ENCODE results near the gene CPSF7.
"Not testable (repeated sequence)": the region's sequence is repeated elsewhere in the genome, so short reads cannot be mapped to it uniquely, and the experiment has no call there.

Gene CPSF7

GRCh38 chr11:61429691-61430582 lies at the start of gene CPSF7, which contains the start of gene SDHAF2:
Gene CPSF7, minus strand, starts transcription at chr11:61429975. Its CDS starts 740 bp downstream, at chr11:61429235.
Gene SDHAF2, plus strand, starts transcription at chr11:61430124. Its CDS starts 23 bp downstream, at chr11:61430147.
- DNase-seq (ENCODE audit: low spot score): peak; percentile 93

GRCh38 chr11:61477727-61478148 lies 48.0 kb upstream of the CPSF7 start:
- DNase-seq (ENCODE audit: low spot score): peak; percentile 53

GRCh38 chr11:61477126-61477525 lies 47.4 kb upstream of the CPSF7 start:
- no peak for DNase-seq (ENCODE audit: low spot score)

- no peak for DNase-seq (ENCODE audit: low spot score)
These were observed 46.6 kb upstream of the CPSF7 start for GRCh38 chr11:61476371-61476770.

- no peak for DNase-seq (ENCODE audit: low spot score)
These were observed 45.7 kb upstream of the CPSF7 start for GRCh38 chr11:61475433-61475832.

GRCh38 chr11:61474013-61474643 lies 44.4 kb upstream of the CPSF7 start:
- DNase-seq (ENCODE audit: low spot score): no peak

- DNase-seq (ENCODE audit: low spot score): no peak
These were observed 43.7 kb upstream of the CPSF7 start for GRCh38 chr11:61473370-61474012.

GRCh38 chr11:61472868-61473267 lies 43.1 kb upstream of the CPSF7 start:
- no peak for DNase-seq (ENCODE audit: low spot score)

GRCh38 chr11:61472282-61472681 lies 42.5 kb upstream of the CPSF7 start:
- no peak for DNase-seq (ENCODE audit: low spot score)

- DNase-seq (ENCODE audit: low spot score): no peak
These were observed 38.2 kb upstream of the CPSF7 start for GRCh38 chr11:61468002-61468401.

- not testable (repeated sequence) for DNase-seq (ENCODE audit: low spot score)
These were observed 37.8 kb upstream of the CPSF7 start for GRCh38 chr11:61467602-61468001.

GRCh38 chr11:61460986-61461385 lies 31.2 kb upstream of the CPSF7 start:
- DNase-seq (ENCODE audit: low spot score): no peak

GRCh38 chr11:61460474-61460881 lies 30.7 kb upstream of the CPSF7 start:
- no peak for DNase-seq (ENCODE audit: low spot score)

- DNase-seq (ENCODE audit: low spot score): no peak
These were observed 24.7 kb upstream of the CPSF7 start for GRCh38 chr11:61454520-61454919.

GRCh38 chr11:61453695-61454094 lies 23.9 kb upstream of the CPSF7 start:
- DNase-seq (ENCODE audit: low spot score): no peak

- no peak for DNase-seq (ENCODE audit: low spot score)
These were observed 23.1 kb upstream of the CPSF7 start for GRCh38 chr11:61452825-61453224.

GRCh38 chr11:61448552-61448927 lies 18.8 kb upstream of the CPSF7 start:
- no peak for DNase-seq (ENCODE audit: low spot score)

- no peak for DNase-seq (ENCODE audit: low spot score)
These were observed 18.1 kb upstream of the CPSF7 start for GRCh38 chr11:61447601-61448551.

- DNase-seq (ENCODE audit: low spot score): peak; percentile 86
These were observed 16.5 kb upstream of the CPSF7 start for GRCh38 chr11:61446211-61446651.

GRCh38 chr11:61445516-61445915 lies 15.7 kb upstream of the CPSF7 start:
- DNase-seq (ENCODE audit: low spot score): no peak

GRCh38 chr11:61442616-61443015 lies 12.8 kb upstream of the CPSF7 start:
- DNase-seq (ENCODE audit: low spot score): no peak
